Thyroid gland (tissue), 4 donors: Measurements from ENCODE around the gene KMT2D. TPM values are rescaled to one million over a fixed set of nuclear protein-coding genes. Genes with fewer than 3 reads are reported as not detected.

Experiments used
- DNase-seq, 2 donors: peaks; one replicate each; pipeline ENCODE4 v3.0.0-alpha.2; 2019
- H3K27ac ChIP-seq, 3 donors: fragments of 200-600 bp; sonication (generic); 1 replicate in 2 of 3; 2 replicates in 1 of 3; pipeline ENCODE4 v1.5.1; 2016 to 2019; ENCODE audit warnings: mild to moderate bottlenecking in 1 of 3, moderate library complexity in 1 of 3
- H3K27me3 ChIP-seq: fragments of 200-600 bp; sonication (generic); one replicate; pipeline ENCODE4 v1.5.1; 2019
- H3K36me3 ChIP-seq, 2 donors: fragments of 200-600 bp; sonication (generic); one replicate each; pipeline ENCODE4 v1.5.1; 2016 to 2019
- H3K4me1 ChIP-seq, 2 donors: fragments of 200-600 bp; sonication (generic); one replicate each; pipeline ENCODE4 v1.5.1; 2017 to 2019
- H3K4me3 ChIP-seq, 3 donors: fragments of 200-600 bp; sonication (generic); replicated peaks in 1 of 3; 1 replicate in 2 of 3; 2 replicates in 1 of 3; pipeline ENCODE4 v1.5.1; 2016; ENCODE audit warnings: mild to moderate bottlenecking in 1 of 3
- H3K9me3 ChIP-seq: fragments of 200-600 bp; sonication (generic); one replicate; pipeline ENCODE4 v1.5.1; 2017
- POLR2A ChIP-seq, 2 donors: fragments of 450-650 bp; IDR thresholded peaks; one replicate each; pipeline ENCODE4 v1.6.1; 2017; ENCODE audit warnings: antibody characterized with exemption in 2 of 2, mild to moderate bottlenecking in 2 of 2, moderate library complexity in 1 of 2
- WGBS, 2 donors: methylation state at CpG; one replicate each; pipeline ENCODE4 v1.1.5; 2017; 5-methylcytosine and 5-hydroxymethylcytosine counted together
- intact Hi-C: fragments of 100-400 bp; cut with DNase I; formaldehyde crosslinking; loops from one replicate; pipeline ENCODE4 v1.15.1; 2023
- total RNA-seq, 4 donors: library from RNA; depleted of rRNA; stranded (reverse); fragments of >200 nt; gene quantifications; one replicate each; pipeline ENCODE4 v1.2.3, GENCODE V29; 2016
- TF ChIP-seq, protein P1 (sequence below), 6 experiments: fragments of 200-600 bp in 3 of 6; fragments of 450-650 bp in 3 of 6; sonication (generic) in 3 of 6; IDR thresholded peaks; one replicate each; pipeline ENCODE4 v1.5.1; 2016 to 2019; ENCODE audit warnings: antibody characterized with exemption in 6 of 6, mild to moderate bottlenecking in 2 of 6, inconsistent platforms in 1 of 6, moderate library complexity in 1 of 6

KMT2D gene
- total RNA-seq, 4 donors from 2014 or later: 42.5 to 107 (median 71.6) TPM

DNA sequence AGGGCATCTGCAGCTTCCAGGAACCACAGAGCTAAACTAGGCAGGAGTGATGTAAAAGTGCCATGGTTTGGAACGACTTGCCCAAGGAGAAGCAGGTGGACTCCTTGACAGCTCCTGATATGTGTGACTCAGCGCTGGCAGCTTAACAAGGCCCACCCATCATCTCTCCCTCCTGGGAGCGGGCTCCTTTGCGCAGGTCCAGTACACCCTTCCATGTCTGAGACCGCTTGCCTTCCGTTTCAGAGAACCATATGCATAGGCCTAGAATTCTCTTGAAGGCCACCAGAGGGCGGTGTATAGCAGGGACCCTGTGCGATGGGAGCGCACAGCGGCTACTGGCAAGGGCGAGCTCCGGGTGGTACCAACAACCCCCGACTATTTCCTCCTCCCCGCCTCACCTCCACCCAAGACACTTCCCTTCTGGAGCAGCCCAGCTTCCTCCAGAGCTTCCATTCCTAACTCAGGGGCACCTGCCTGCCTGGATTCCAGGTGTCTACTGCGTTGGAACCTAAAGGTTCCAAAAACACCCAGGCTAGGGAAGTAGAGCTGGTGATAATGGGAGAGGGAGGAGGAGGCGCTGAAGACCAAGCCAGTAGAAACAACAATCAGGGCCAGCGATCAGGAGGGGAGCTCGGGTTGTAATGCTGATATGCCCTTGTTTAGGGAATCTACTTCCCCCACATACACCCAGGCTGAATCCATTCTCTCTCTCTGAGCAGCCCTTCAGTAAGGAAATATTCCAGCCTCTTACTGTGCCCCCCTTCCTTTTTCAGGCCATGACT is 27.7 kb upstream of the KMT2D start:
- TF ChIP-seq, protein P1, sequence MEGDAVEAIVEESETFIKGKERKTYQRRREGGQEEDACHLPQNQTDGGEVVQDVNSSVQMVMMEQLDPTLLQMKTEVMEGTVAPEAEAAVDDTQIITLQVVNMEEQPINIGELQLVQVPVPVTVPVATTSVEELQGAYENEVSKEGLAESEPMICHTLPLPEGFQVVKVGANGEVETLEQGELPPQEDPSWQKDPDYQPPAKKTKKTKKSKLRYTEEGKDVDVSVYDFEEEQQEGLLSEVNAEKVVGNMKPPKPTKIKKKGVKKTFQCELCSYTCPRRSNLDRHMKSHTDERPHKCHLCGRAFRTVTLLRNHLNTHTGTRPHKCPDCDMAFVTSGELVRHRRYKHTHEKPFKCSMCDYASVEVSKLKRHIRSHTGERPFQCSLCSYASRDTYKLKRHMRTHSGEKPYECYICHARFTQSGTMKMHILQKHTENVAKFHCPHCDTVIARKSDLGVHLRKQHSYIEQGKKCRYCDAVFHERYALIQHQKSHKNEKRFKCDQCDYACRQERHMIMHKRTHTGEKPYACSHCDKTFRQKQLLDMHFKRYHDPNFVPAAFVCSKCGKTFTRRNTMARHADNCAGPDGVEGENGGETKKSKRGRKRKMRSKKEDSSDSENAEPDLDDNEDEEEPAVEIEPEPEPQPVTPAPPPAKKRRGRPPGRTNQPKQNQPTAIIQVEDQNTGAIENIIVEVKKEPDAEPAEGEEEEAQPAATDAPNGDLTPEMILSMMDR (IDR thresholded peaks at IDR 0.05): peak; percentile 63 to 87 (median 80)
- TF ChIP-seq POLR2A (IDR thresholded peaks at IDR 0.05): no peak
- Histone ChIP-seq H3K27ac (no peak overlapping the region), H3K36me3 (no peaks in the 10 kb centered on the region), H3K4me1 (peaks cover 16 to 43% of the 10 kb centered on the region in 2 donors), H3K9me3 (no peaks in the 10 kb centered on the region), H3K4me3 (no peak overlapping the region), H3K27me3 (peaks cover 12% of the 10 kb centered on the region)
- intact Hi-C loops: loop anchor here (5.0 to 10.0 kb wide), 2 partner anchors 34 to 146 kb away; no protein-coding TSS in a partner anchor
- WGBS, 2 donors: 2% methylated on average over 12 to 13 of the region's 18 CpGs
- DNase-seq: peak; percentile 88 to 89

- no peaks in the 10 kb centered on the region for H3K36me3 ChIP-seq
- no peak overlapping the region for H3K27ac ChIP-seq
- WGBS, 2 donors: 76 to 81% methylated on average over 3 of the region's 3 CpGs
- intact Hi-C loops: loop anchor here (5.0 to 10.0 kb wide), 2 partner anchors 36 to 149 kb away; no protein-coding TSS in a partner anchor
- no peak overlapping the region for H3K4me3 ChIP-seq
- H3K4me1 ChIP-seq: peaks cover 9 to 25% of the 10 kb centered on the region in 2 donors
- DNase-seq: no peak
- TF ChIP-seq, protein P1 (IDR thresholded peaks at IDR 0.05): no peak
- TF ChIP-seq POLR2A (IDR thresholded peaks at IDR 0.05): no peak
- no peaks in the 10 kb centered on the region for H3K9me3 ChIP-seq
- peaks cover 7% of the 10 kb centered on the region for H3K27me3 ChIP-seq
Measured at GRCh38 chr12:49086116-49086515, 25.5 kb upstream of the KMT2D start.

GRCh38 chr12:49084438-49084837 is 23.8 kb upstream of the KMT2D start:
- DNase-seq: no peak
- H3K4me1 ChIP-seq: peaks cover under 1 to 11% of the 10 kb centered on the region in 2 donors
- 96% methylated on average over 3 of the region's 3 CpGs for WGBS, 2 donors
- H3K27me3 ChIP-seq: peaks cover under 1% of the 10 kb centered on the region
- H3K9me3 ChIP-seq: no peaks in the 10 kb centered on the region
- no peak overlapping the region for H3K27ac ChIP-seq
- TF ChIP-seq POLR2A (IDR thresholded peaks at IDR 0.05): no peak
- TF ChIP-seq, protein P1 (IDR thresholded peaks at IDR 0.05): no peak
- no peak overlapping the region for H3K4me3 ChIP-seq
- H3K36me3 ChIP-seq: no peaks in the 10 kb centered on the region
- intact Hi-C loops: loop anchor here (10.0 kb wide), 1 partner anchor 150 kb away; no protein-coding TSS in a partner anchor

DNA sequence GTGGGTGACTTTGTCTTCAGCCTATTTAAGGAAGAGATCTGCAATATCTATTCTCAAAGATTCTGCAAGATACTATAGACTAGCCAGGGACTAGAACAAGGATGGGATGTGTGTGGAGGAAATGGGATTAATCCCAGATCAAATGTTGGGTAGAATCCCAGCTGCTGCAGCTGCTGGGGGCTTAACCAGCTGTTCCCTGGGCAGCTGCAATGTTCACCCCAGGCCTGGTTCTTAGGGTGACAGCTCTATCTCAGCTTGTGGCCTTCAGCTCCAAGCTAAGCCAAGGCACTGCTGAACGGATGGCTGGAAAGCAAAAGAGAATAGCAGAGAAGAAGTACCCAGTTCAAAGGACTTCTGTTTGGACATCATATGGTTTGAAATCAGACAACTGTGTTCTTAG is 19.2 kb upstream of the KMT2D start:
- H3K27me3 ChIP-seq: no peaks in the 10 kb centered on the region
- intact Hi-C loops: loop anchor here (10.0 kb wide), 1 partner anchor 155 kb away; no protein-coding TSS in a partner anchor
- H3K4me3 ChIP-seq: no peak overlapping the region
- TF ChIP-seq, protein P1 (IDR thresholded peaks at IDR 0.05): no peak
- no peak for TF ChIP-seq POLR2A (IDR thresholded peaks at IDR 0.05)
- H3K36me3 ChIP-seq: no peaks in the 10 kb centered on the region
- no peak for DNase-seq
- no peak overlapping the region for H3K27ac ChIP-seq
- H3K9me3 ChIP-seq: no peaks in the 10 kb centered on the region
- 65 to 76% methylated on average over 1 of the region's 1 CpG for WGBS, 2 donors
- H3K4me1 ChIP-seq: no peaks in the 10 kb centered on the region

- Histone ChIP-seq H3K4me3 (no peak overlapping the region), H3K4me1 (peaks cover 5 to 8% of the 10 kb centered on the region in 2 donors), H3K36me3 (no peaks in the 10 kb centered on the region), H3K27ac (no peak overlapping the region), H3K27me3 (no peaks in the 10 kb centered on the region), H3K9me3 (no peaks in the 10 kb centered on the region)
- intact Hi-C loops: no loop called here
- DNase-seq: no peak
- TF ChIP-seq, protein P1 (IDR thresholded peaks at IDR 0.05): no peak
- no peak for TF ChIP-seq POLR2A (IDR thresholded peaks at IDR 0.05)
- 93 to 94% methylated on average over 11 of the region's 11 CpGs for WGBS, 2 donors
Measured at GRCh38 chr12:49070971-49071370, 10.4 kb upstream of the KMT2D start.
